NOMO-1 treated with DMSO at 0.1 percent for 48 hours (cell line): Measurements from ENCODE around the gene GCC1.

Source experiments
- DNase-seq: peaks from one replicate; lab custom pipeline; 2025; ENCODE audit not compliant: unreplicated experiment; lab: John Stamatoyannopoulos, UW

GCC1 gene

GRCh38 chr7:127585044-127585953, at the start of gene GCC1:
GCC1 (minus strand) TSS chr7:127585596; CDS start chr7:127585182, 414 bp downstream.
- DNase-seq, result peak; percentile 43

GRCh38 chr7:127632276-127632910, 47.0 kb upstream of the GCC1 start:
- DNase-seq, result no peak

- DNase-seq, result no peak
These were observed 44.0 kb upstream of the GCC1 start for GRCh38 chr7:127629268-127629854.

- no peak for DNase-seq
These were observed 43.0 kb upstream of the GCC1 start for GRCh38 chr7:127628445-127628844.

- no peak for DNase-seq
These were observed 39.9 kb upstream of the GCC1 start for GRCh38 chr7:127625331-127625730.

GRCh38 chr7:127620406-127621233, 35.2 kb upstream of the GCC1 start:
- DNase-seq, result no peak

GRCh38 chr7:127619681-127620405, 34.4 kb upstream of the GCC1 start:
- no peak for DNase-seq

GRCh38 chr7:127618775-127619174, 33.4 kb upstream of the GCC1 start:
- no peak for DNase-seq

- DNase-seq, result no peak
These were observed 32.6 kb upstream of the GCC1 start, which contains the start of gene PAX4 for GRCh38 chr7:127618042-127618441. PAX4 (minus strand) TSS chr7:127618142; CDS start chr7:127615928, 2,214 bp downstream.

GRCh38 chr7:127616724-127617123, 31.3 kb upstream of the GCC1 start:
- DNase-seq, result no peak

GRCh38 chr7:127612263-127612662, 26.9 kb upstream of the GCC1 start:
- DNase-seq, result no peak

- no peak for DNase-seq
These were observed 23.9 kb upstream of the GCC1 start for GRCh38 chr7:127609297-127609696.

- no peak for DNase-seq
These were observed 23.1 kb upstream of the GCC1 start for GRCh38 chr7:127608446-127608845.

- no peak for DNase-seq
These were observed 15.5 kb upstream of the GCC1 start for GRCh38 chr7:127600885-127601284.

- DNase-seq, result no peak
These were observed 12.9 kb upstream of the GCC1 start for GRCh38 chr7:127598318-127598717.

GRCh38 chr7:127595737-127596136, 10.3 kb upstream of the GCC1 start:
- no peak for DNase-seq

- peak; percentile 74 for DNase-seq
These were observed 9.1 kb upstream of the GCC1 start for GRCh38 chr7:127594490-127594889.

GRCh38 chr7:127592550-127592949, 7.2 kb upstream of the GCC1 start:
- no peak for DNase-seq

- DNase-seq, result no peak
These were observed 6.2 kb upstream of the GCC1 start for GRCh38 chr7:127591591-127591990.

- DNase-seq, result no peak
These were observed 5.8 kb upstream of the GCC1 start for GRCh38 chr7:127591189-127591588.
